Dermis blood vessel endothelial cell (primary cell): Measurements from ENCODE around the gene CDC16. TPM values are rescaled to one million over a fixed set of nuclear protein-coding genes. Genes with fewer than 3 reads are reported as not detected.
"Not testable (repeated sequence)": the region's sequence is repeated elsewhere in the genome, so short reads cannot be mapped to it uniquely, and the experiment has no call there.

Source experiments
- DNase-seq: peaks from one replicate; pipeline ENCODE4 v3.0.0; 2010
- total RNA-seq: library from RNA; depleted of rRNA; stranded (reverse); fragments of >200 nt; gene quantifications from 2 replicates; pipeline ENCODE4 v1.2.3, GENCODE V29; 2014

The CDC16 gene
- total RNA-seq, 1 donor from 2014 or later: 46.5 TPM

DNA sequence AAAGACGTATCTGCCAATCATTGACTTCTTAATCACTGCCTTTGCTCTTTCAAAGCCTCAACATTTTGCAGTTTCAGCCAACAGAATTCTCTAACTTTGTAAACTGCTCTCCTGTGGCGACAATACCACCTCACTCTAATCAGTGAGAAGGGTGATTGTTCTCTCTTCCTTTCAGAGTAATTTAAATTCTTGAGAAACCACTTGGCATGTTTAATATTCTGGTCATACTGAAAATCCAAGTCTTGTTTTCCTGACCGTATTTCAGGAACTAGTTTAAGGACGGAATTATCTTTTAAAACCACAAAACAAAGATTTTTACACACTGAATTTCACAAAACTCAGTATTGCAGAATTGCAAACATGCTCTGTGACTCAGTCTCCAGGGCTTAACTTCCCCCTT is 5.2 kb upstream of the CDC16 start:
- no peak for DNase-seq

GRCh38 chr13:114230117-114230516 is 4.6 kb upstream of the CDC16 start:
- DNase-seq: no peak

DNA sequence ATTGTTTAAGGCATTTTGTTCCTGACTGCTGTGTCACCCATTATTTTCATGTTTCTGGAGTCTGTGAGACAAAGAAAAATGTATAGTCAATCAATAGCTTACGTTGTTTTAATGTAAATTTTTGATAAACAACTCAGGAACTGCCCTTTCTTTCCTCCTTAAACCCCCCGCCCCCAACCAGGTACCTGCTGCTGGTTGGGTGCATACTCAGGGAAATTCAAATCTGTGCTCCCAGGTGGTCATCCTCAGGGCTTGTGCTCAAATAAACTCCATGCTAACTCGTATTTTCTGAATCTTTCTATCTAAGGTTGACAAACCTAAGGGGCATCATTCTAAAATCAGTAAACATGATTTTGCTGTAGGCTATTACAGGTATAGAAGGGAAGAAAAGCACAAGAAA is 4.1 kb upstream of the CDC16 start:
- no peak for DNase-seq

DNA sequence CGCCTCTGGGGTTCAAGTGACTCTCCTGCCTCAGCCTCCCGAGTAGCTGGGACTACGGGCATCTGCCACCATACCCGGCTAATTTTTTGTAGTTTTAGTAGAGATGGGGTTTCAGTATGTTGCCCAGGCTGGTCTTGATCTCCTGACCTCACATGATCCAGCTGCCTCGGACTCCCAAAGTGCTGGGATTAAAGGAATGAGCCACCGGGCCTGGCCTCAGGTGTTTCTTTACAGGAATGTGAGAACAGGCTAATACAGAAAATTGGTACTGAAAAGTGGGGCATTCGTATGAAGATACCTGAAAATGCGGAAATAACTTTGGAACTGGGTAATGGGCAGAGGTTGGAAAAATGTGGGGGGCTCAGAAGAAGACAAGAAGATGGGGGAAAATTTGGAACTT is 2.8 kb upstream of the CDC16 start:
- no peak for DNase-seq

DNA sequence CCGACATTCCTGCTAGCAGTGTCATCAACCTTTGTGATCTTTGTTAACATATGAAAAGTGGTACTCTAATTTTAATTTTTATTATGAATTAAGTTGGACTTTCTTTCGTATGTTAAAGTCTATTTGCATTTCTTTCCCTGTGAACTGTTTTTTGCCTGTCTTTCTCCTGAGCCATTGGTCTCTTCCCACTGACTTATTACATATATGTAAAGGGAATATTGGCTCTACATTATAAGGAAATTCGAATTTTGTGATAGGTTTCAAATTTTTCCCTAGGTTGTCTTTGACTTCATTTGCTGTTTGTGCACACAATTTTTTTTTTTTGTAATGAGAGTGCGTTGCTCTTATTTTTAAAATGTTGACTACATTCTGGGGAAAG is 442 bp upstream of the CDC16 start:
- DNase-seq: no peak

GRCh38 chr13:114235697-114236096 is 1.0 kb downstream of the CDC16 start:
- no peak for DNase-seq

DNA sequence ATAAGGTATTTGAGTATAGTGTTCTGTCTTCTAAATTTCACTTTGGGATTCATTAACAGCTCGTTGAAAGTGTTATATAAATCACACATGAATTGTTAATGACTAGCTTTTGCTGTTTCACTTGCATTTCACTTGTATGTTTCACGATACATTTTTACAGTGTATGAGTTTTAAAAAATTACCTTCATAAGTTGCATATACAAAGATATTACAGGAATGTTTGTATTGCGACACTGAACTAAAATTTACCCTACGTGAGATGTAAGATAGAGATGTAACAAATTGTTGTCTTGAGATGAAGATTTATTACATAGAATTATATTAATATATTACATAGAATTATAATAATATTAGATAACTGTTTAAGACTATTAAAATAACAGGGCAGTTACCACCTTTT is 1.5 kb downstream of the CDC16 start:
- no peak for DNase-seq

- no peak for DNase-seq
Observed at GRCh38 chr13:114237415-114238112, 2.9 kb downstream of the CDC16 start.

DNA sequence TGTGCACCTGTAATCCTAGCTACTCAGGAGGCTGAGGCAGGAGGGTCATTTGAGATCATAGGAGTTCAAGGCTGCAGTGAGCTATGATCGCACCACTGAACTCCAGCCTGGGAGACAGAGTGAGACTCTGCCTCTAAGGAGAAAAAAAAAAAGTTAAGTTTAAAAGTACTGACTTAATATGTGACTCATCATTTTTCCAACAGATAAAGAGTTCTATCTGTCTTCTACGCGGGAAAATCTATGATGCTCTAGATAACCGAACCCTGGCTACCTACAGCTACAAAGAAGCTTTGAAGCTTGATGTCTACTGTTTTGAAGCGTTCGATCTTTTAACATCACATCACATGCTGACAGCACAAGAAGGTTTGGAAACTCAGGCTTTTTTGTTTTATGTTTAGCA is 7.2 kb downstream of the CDC16 start:
- no peak for DNase-seq

DNA sequence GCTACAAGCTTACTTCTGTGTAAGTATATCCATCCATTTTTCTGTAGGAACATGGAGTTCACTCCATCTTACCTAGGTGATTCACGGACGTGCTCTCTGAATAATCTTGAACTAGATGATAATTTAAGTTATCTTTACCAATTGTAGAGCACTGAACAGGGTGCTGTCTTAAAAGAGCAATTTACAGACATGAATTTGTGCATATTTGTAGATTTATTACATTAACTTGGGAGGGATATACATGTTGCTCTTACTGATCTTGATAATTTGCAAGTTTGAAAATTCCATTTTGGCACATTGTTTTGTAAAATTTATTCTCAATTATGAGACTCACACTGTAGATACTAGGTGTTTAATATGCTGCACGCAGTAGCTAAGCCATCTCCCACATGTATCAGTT is 9.3 kb downstream of the CDC16 start:
- DNase-seq: no peak

- DNase-seq: no peak
Observed at GRCh38 chr13:114244637-114245036, 9.9 kb downstream of the CDC16 start.

DNA sequence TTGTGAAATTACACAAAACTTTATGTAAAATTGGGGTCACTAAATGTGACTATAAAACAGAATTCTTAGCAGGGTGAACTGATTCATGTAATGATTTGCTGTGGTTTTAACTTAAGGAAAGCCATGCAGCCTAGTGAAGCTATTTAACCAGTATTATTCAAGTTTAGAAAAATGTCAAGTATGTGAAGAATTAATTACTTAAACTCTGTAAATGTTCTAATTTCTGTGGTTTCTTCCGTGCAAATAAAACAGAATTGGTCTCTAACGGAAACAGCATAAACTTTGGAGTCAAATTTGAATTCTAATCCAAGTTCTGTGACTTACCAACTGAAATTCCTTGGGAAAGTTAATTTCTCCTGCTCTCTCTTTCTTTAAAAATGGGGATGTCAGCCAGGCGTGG is 13.3 kb downstream of the CDC16 start:
- no peak for DNase-seq

- no peak for DNase-seq
Observed at GRCh38 chr13:114249077-114249476, 14.4 kb downstream of the CDC16 start.

GRCh38 chr13:114251639-114252440 is 17.1 kb downstream of the CDC16 start:
- DNase-seq: not testable (repeated sequence)

- no peak for DNase-seq
Observed at GRCh38 chr13:114256547-114256946, 21.9 kb downstream of the CDC16 start.

GRCh38 chr13:114257014-114257413 is 22.3 kb downstream of the CDC16 start:
- DNase-seq: no peak

DNA sequence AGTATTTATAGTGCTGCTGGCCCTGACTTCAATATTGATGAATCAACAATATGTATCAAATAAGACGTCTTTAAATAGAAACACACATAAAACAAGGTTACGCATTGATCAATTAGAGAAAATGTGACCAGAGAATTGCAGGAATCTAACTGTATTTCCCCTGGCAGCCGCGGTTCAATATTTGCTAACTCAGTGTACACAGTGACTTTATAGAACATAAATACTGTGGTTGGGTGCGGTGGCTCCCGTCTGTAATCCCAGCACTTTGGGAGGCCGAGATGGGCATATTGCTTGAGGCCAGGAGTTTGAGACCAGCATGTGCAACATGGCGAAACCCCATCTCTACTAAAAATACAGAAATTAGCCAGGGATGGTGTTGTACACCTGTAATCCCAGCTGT is 23.9 kb downstream of the CDC16 start:
- DNase-seq: no peak

DNA sequence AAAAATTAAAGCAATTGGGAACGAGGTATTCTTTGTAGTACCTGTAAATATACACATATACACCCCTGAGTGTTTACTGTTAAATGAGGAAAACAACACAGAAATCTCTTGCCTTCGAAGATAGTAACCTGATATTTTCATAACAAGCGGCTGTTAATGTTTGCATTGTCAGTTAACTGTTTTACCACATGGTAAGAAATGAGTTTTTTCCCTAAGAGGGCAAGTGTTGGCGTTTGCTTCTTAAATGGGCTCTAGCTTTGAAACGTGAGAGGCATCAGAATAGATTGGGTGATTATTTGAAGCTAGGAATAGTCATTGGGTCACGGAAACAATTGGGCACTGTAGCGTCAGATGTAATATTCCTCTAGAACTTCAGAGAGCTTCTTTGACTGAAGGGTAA is 24.7 kb downstream of the CDC16 start:
- DNase-seq: no peak

- DNase-seq: no peak
Observed at GRCh38 chr13:114259974-114260373, 25.3 kb downstream of the CDC16 start.

DNA sequence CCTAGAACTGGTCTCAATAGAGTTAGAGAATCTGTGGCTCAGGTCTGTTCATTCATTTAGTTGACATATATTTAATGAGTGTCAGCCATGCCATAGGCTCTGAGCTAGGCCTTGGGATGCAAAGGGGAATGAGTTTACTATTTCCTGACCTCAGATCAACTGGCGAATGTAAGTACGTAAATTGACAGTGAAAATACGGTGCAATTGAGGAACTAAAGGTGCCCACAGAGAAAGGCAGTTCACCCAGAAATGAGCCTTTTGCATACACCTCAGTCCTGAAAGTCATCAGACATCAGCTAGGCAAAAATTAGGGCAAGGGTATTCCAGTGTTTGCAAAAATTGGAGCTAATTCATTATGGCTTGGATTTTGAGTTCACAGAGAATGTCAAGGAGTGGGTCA is 26.1 kb downstream of the CDC16 start:
- no peak for DNase-seq

- no peak for DNase-seq
Observed at GRCh38 chr13:114261328-114261965, 26.8 kb downstream of the CDC16 start.

DNA sequence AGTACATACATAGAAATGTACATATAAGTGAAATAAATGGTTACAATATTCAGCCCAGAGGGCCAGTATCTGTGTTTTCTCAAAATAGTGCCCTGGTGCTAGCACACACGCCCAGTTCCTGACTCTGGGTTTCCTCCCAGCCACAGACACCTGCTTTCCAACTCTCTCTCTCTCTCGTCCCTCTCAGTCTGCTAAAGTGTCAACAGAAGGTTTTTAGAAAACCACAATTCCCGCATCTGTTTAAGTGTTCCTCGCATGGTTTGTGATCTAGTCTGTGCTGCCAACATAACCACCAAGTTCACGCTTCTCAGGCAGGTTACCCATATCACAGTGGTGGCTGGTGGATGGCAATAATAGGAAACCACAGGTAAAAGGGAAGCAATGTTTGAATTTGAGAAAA is 28.9 kb downstream of the CDC16 start:
- no peak for DNase-seq

- DNase-seq: not testable (repeated sequence)
Observed at GRCh38 chr13:114264313-114264712, 29.6 kb downstream of the CDC16 start.
